ENCODE data around the gene POC1A.
"Not testable (repeated sequence)": the region's sequence is repeated elsewhere in the genome, so short reads cannot be mapped to it uniquely, and the experiment has no call there.

The POC1A gene

GRCh38 chr3:52041118-52041731 lies 113.0 kb downstream of the POC1A start:
- no peak for DNase-seq

- no peak for DNase-seq
These were observed 113.6 kb downstream of the POC1A start for GRCh38 chr3:52040600-52040999.

GRCh38 chr3:52039846-52040245 lies 114.4 kb downstream of the POC1A start:
- no peak for DNase-seq

GRCh38 chr3:52039426-52039825 lies 114.8 kb downstream of the POC1A start:
- DNase-seq, result no peak

GRCh38 chr3:52038227-52038626 lies 116.0 kb downstream of the POC1A start:
- no peak for DNase-seq

- no peak for DNase-seq
These were observed 116.9 kb downstream of the POC1A start for GRCh38 chr3:52037291-52037690.

- DNase-seq, result no peak
These were observed 117.4 kb downstream of the POC1A start for GRCh38 chr3:52036829-52037228.

- no peak for DNase-seq
These were observed 118.0 kb downstream of the POC1A start for GRCh38 chr3:52036222-52036694.

GRCh38 chr3:52034651-52035050 lies 119.6 kb downstream of the POC1A start:
- DNase-seq, result no peak

GRCh38 chr3:52034212-52034611 lies 120.0 kb downstream of the POC1A start:
- DNase-seq, result no peak

- DNase-seq, result not testable (repeated sequence)
These were observed 120.5 kb downstream of the POC1A start for GRCh38 chr3:52033748-52034147.

GRCh38 chr3:52032702-52033408 lies 121.4 kb downstream of the POC1A start:
- DNase-seq, result no peak

- DNase-seq, result no peak
These were observed 122.3 kb downstream of the POC1A start for GRCh38 chr3:52031896-52032295.

GRCh38 chr3:52030714-52031310 lies 123.4 kb downstream of the POC1A start:
- DNase-seq, result no peak

- no peak for DNase-seq
These were observed 124.7 kb downstream of the POC1A start for GRCh38 chr3:52029535-52029934.

- no peak for DNase-seq
These were observed 125.2 kb downstream of the POC1A start for GRCh38 chr3:52029053-52029452.

- no peak for DNase-seq
These were observed 125.7 kb downstream of the POC1A start for GRCh38 chr3:52028572-52028971.

GRCh38 chr3:52026041-52026440 lies 128.2 kb downstream of the POC1A start:
- DNase-seq, result no peak

- DNase-seq, result no peak
These were observed 128.8 kb downstream of the POC1A start for GRCh38 chr3:52025453-52025852.

Measured in activated CD8-positive, alpha-beta memory T cell treated with anti-CD3 and anti-CD28 coated beads, Interleukin-2, amount 50 U/mL, for 48 hours (primary cell).